ENCODE data around the gene MAG.

MAG gene

DNA sequence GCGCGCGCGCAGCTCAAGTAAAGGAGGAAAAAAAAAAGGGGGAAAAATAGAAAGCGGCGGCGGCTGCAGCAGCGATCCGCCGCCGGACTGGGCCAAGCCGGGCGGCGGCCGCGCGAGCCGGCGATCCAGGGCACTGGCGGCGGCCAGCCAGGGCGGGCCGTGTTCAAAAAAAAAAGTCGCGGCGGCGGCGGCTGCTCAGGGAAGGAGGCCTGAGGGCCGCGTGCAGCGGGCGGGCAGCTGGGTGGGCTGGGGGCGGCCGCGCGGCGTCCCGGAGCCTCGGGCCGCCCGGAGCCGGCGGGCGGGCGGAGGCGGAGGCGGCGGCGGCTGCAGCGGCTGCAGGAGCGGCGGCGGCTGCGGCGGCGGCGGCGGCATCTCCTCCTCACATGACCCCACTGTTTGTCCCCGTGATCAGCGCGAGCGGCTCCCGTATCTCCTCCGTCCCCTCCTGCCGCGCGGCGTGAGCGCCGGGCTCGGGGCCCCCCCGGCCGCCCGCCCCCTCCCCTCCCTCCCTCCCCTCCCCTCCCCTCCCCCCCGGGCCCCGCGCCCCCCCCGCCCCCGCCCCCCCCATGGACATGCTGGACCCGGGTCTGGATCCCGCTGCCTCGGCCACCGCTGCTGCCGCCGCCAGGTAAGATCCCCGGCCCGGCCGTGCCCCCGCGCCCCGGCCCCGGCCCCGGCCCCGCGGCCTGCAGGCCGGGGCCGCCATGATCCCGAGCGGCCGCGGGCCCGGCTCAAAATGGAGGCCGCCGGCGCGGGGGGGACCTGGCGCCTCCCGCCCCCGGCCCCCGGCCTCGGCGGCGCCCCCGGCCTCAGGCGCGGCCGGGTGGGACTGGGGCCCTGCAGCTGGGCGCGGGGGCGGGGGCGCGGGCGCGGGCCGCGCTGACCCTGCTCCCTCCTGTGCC lies 23.2 kb upstream of the MAG start, which contains the start of gene USF2:
Gene USF2, plus strand, starts transcription at position 427 of the 902 bp plus-strand sequence. Its CDS starts 140 bp downstream, at position 567.
- Histone ChIP-seq H3K36me3 (ENCODE audit: insufficient read depth, low read length) (peaks cover 66% of the 10 kb centered on the region), H4K20me1 (ENCODE audit: insufficient read depth, low read length) (no peaks in the 10 kb centered on the region), H3F3A (ENCODE audit: insufficient read depth, low read length) (no peaks in the 10 kb centered on the region), H3K9me2 (ENCODE audit: low read depth, low read length) (no peaks in the 10 kb centered on the region), H3K9me3 (ENCODE audit: low read length) (no peaks in the 10 kb centered on the region), H2AFZ (ENCODE audit: low read length) (no peak within 1 kb of the TSS), H3K9ac (ENCODE audit: low read length) (peak within 1 kb of the TSS; percentile 95), H3K79me2 (ENCODE audit: insufficient read depth, low read length) (no peaks in the 10 kb centered on the region), H3K4me3 (ENCODE audit: low read depth, low read length, poor library complexity, severe bottlenecking) (peak within 1 kb of the TSS; percentile 87), H3K27me3 (ENCODE audit: insufficient read depth, low read length) (no peaks in the 10 kb centered on the region), H3K27ac (ENCODE audit: low read depth, low read length, poor library complexity, severe bottlenecking) (peak within 1 kb of the TSS; percentile 85), H3K4me1 (ENCODE audit: insufficient read depth, low read length, severe bottlenecking) (peaks cover 32% of the 10 kb centered on the region), H3K4me2 (ENCODE audit: low read length) (peak within 1 kb of the TSS; percentile 84)
- TF ChIP-seq, protein P1, sequence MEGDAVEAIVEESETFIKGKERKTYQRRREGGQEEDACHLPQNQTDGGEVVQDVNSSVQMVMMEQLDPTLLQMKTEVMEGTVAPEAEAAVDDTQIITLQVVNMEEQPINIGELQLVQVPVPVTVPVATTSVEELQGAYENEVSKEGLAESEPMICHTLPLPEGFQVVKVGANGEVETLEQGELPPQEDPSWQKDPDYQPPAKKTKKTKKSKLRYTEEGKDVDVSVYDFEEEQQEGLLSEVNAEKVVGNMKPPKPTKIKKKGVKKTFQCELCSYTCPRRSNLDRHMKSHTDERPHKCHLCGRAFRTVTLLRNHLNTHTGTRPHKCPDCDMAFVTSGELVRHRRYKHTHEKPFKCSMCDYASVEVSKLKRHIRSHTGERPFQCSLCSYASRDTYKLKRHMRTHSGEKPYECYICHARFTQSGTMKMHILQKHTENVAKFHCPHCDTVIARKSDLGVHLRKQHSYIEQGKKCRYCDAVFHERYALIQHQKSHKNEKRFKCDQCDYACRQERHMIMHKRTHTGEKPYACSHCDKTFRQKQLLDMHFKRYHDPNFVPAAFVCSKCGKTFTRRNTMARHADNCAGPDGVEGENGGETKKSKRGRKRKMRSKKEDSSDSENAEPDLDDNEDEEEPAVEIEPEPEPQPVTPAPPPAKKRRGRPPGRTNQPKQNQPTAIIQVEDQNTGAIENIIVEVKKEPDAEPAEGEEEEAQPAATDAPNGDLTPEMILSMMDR (IDR thresholded peaks at IDR 0.05; ENCODE audit: low read length) = no peak
- no peak for TF ChIP-seq EZH2 (IDR thresholded peaks at IDR 0.05; ENCODE audit: borderline replicate concordance, low read length)

DNA sequence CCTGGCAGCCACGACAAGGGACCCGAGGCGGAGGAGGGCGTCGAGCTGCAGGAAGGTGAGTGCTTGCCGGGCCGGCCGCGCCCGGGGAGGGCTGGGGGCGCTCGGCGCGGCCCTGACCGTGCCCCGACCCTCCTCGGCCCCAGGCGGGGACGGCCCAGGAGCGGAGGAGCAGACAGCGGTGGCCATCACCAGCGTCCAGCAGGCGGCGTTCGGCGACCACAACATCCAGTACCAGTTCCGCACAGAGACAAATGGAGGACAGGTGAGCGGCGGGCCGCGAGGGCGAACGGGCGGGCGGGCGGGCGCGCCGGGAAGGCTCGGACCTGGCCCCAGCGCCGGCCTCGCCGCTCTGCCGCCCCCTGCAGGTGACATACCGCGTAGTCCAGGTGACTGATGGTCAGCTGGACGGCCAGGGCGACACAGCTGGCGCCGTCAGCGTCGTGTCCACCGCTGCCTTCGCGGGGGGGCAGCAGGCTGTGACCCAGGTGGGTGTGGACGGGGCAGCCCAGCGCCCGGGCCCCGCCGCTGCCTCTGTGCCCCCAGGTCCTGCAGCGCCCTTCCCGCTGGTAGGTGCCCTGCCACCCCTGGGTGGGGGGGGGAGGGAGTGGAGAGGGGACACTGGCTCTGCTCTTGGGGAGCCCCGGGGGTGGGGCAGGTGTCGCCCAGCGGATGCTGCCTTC lies 22.4 kb upstream of the MAG start:
- no peaks in the 10 kb centered on the region for H3K9me3 ChIP-seq (ENCODE audit: low read length)
- H3K9ac ChIP-seq (ENCODE audit: low read length) = peak overlapping the region; percentile 79
- no peaks in the 10 kb centered on the region for H3K27me3 ChIP-seq (ENCODE audit: insufficient read depth, low read length)
- no peaks in the 10 kb centered on the region for H3F3A ChIP-seq (ENCODE audit: insufficient read depth, low read length)
- H2AFZ ChIP-seq (ENCODE audit: low read length) = no peak overlapping the region
- no peaks in the 10 kb centered on the region for H3K79me2 ChIP-seq (ENCODE audit: insufficient read depth, low read length)
- TF ChIP-seq EZH2 (IDR thresholded peaks at IDR 0.05; ENCODE audit: borderline replicate concordance, low read length) = no peak
- TF ChIP-seq, protein P1 (IDR thresholded peaks at IDR 0.05; ENCODE audit: low read length) = peak; percentile 59
- peak overlapping the region; percentile 68 for H3K4me2 ChIP-seq (ENCODE audit: low read length)
- H3K4me1 ChIP-seq (ENCODE audit: insufficient read depth, low read length, severe bottlenecking) = peaks cover 24% of the 10 kb centered on the region
- H3K4me3 ChIP-seq (ENCODE audit: low read depth, low read length, poor library complexity, severe bottlenecking) = peak overlapping the region; percentile 71
- no peaks in the 10 kb centered on the region for H3K9me2 ChIP-seq (ENCODE audit: low read depth, low read length)
- H3K27ac ChIP-seq (ENCODE audit: low read depth, low read length, poor library complexity, severe bottlenecking) = no peak overlapping the region
- peaks cover 71% of the 10 kb centered on the region for H3K36me3 ChIP-seq (ENCODE audit: insufficient read depth, low read length)
- no peaks in the 10 kb centered on the region for H4K20me1 ChIP-seq (ENCODE audit: insufficient read depth, low read length)

DNA sequence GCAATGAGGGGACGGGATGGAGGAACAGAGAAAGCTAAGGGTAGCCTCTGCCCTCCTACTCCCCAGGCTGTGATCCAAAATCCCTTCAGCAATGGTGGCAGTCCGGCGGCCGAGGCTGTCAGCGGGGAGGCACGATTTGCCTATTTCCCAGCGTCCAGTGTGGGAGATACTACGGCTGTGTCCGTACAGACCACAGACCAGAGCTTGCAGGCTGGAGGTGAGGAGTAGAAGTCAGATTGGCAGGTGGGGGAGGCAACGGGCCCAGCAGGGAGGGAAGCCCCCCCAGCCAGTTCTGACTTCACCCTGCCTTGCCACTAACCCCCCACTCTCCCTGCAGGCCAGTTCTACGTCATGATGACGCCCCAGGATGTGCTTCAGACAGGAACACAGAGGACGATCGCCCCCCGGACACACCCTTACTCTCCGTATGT lies 21.6 kb upstream of the MAG start:
- Histone ChIP-seq H3K4me1 (ENCODE audit: insufficient read depth, low read length, severe bottlenecking) (peaks cover 19% of the 10 kb centered on the region), H3K9me3 (ENCODE audit: low read length) (no peaks in the 10 kb centered on the region), H3F3A (ENCODE audit: insufficient read depth, low read length) (no peaks in the 10 kb centered on the region), H3K9ac (ENCODE audit: low read length) (no peak overlapping the region), H3K4me2 (ENCODE audit: low read length) (0 out of 2 replicates have a peak overlapping the region, but pooled peaks have one; percentile 68), H3K79me2 (ENCODE audit: insufficient read depth, low read length) (no peaks in the 10 kb centered on the region), H2AFZ (ENCODE audit: low read length) (no peak overlapping the region), H3K36me3 (ENCODE audit: insufficient read depth, low read length) (peaks cover 73% of the 10 kb centered on the region), H4K20me1 (ENCODE audit: insufficient read depth, low read length) (no peaks in the 10 kb centered on the region), H3K4me3 (ENCODE audit: low read depth, low read length, poor library complexity, severe bottlenecking) (no peak overlapping the region), H3K9me2 (ENCODE audit: low read depth, low read length) (no peaks in the 10 kb centered on the region), H3K27ac (ENCODE audit: low read depth, low read length, poor library complexity, severe bottlenecking) (no peak overlapping the region), H3K27me3 (ENCODE audit: insufficient read depth, low read length) (no peaks in the 10 kb centered on the region)
- TF ChIP-seq EZH2 (IDR thresholded peaks at IDR 0.05; ENCODE audit: borderline replicate concordance, low read length) = no peak
- TF ChIP-seq, protein P1 (IDR thresholded peaks at IDR 0.05; ENCODE audit: low read length) = no peak

All from OCI-LY1 (cell line).